ENCODE data around the gene ZNF554.
"Not testable (repeated sequence)": the region's sequence is repeated elsewhere in the genome, so short reads cannot be mapped to it uniquely, and the experiment has no call there.

Gene ZNF554

GRCh38 chr19:2790557-2791271 is 29.0 kb upstream of the ZNF554 start:
- no peak for DNase-seq (ENCODE audit: low spot score)

GRCh38 chr19:2791440-2791839 is 28.2 kb upstream of the ZNF554 start:
- no peak for DNase-seq (ENCODE audit: low spot score)

GRCh38 chr19:2791876-2792275 is 27.8 kb upstream of the ZNF554 start:
- DNase-seq (ENCODE audit: low spot score): no peak

GRCh38 chr19:2792666-2793065 is 27.0 kb upstream of the ZNF554 start:
- DNase-seq (ENCODE audit: low spot score): not testable (repeated sequence)

GRCh38 chr19:2793126-2793525 is 26.5 kb upstream of the ZNF554 start:
- DNase-seq (ENCODE audit: low spot score): no peak

GRCh38 chr19:2793577-2793976 is 26.1 kb upstream of the ZNF554 start:
- DNase-seq (ENCODE audit: low spot score): no peak

GRCh38 chr19:2795827-2796658 is 23.6 kb upstream of the ZNF554 start:
- DNase-seq (ENCODE audit: low spot score): no peak

GRCh38 chr19:2796659-2797266 is 22.9 kb upstream of the ZNF554 start:
- no peak for DNase-seq (ENCODE audit: low spot score)

- no peak for DNase-seq (ENCODE audit: low spot score)
These were observed 22.4 kb upstream of the ZNF554 start for GRCh38 chr19:2797280-2797679.

- no peak for DNase-seq (ENCODE audit: low spot score)
These were observed 21.4 kb upstream of the ZNF554 start for GRCh38 chr19:2798158-2798685.

- peak; percentile 43 for DNase-seq (ENCODE audit: low spot score)
These were observed 20.9 kb upstream of the ZNF554 start for GRCh38 chr19:2798733-2799132.

- no peak for DNase-seq (ENCODE audit: low spot score)
These were observed 20.2 kb upstream of the ZNF554 start for GRCh38 chr19:2799273-2800020.

GRCh38 chr19:2800506-2800905 is 19.2 kb upstream of the ZNF554 start:
- DNase-seq (ENCODE audit: low spot score): no peak

- DNase-seq (ENCODE audit: low spot score): no peak
These were observed 16.8 kb upstream of the ZNF554 start for GRCh38 chr19:2802826-2803225.

- no peak for DNase-seq (ENCODE audit: low spot score)
These were observed 16.0 kb upstream of the ZNF554 start for GRCh38 chr19:2803486-2804155.

GRCh38 chr19:2804156-2805004 is 15.3 kb upstream of the ZNF554 start:
- no peak for DNase-seq (ENCODE audit: low spot score)

GRCh38 chr19:2805261-2805900 is 14.3 kb upstream of the ZNF554 start:
- DNase-seq (ENCODE audit: low spot score): no peak

- DNase-seq (ENCODE audit: low spot score): no peak
These were observed 13.5 kb upstream of the ZNF554 start for GRCh38 chr19:2805991-2806649.

- DNase-seq (ENCODE audit: low spot score): no peak
These were observed 12.8 kb upstream of the ZNF554 start for GRCh38 chr19:2806736-2807378.
